Testis (tissue), 3 donors: ENCODE measurements around the gene RAB3GAP2. TPM values are rescaled to one million over a fixed set of nuclear protein-coding genes. Genes with fewer than 3 reads are reported as not detected.
"Not testable (repeated sequence)": the region's sequence is repeated elsewhere in the genome, so short reads cannot be mapped to it uniquely, and the experiment has no call there.

ENCODE experiments used
- DNase-seq: peaks from one replicate; pipeline ENCODE4 v3.0.0-alpha.2; 2019
- H3K27ac ChIP-seq, 2 donors: fragments of 200-600 bp; sonication (generic); one replicate each; pipeline ENCODE4 v1.5.1; 2019
- H3K27me3 ChIP-seq: fragments of 200-600 bp; sonication (generic); one replicate; pipeline ENCODE4 v1.5.1; 2019
- H3K36me3 ChIP-seq: fragments of 200-600 bp; sonication (generic); one replicate; pipeline ENCODE4 v1.5.1; 2017; ENCODE audit warnings: low read depth; ENCODE audit errors: missing control alignments
- H3K4me1 ChIP-seq: fragments of 200-600 bp; sonication (generic); one replicate; pipeline ENCODE4 v1.5.1; 2019
- H3K4me3 ChIP-seq, 2 donors: fragments of 200-600 bp; sonication (generic); one replicate each; pipeline ENCODE4 v1.5.1; 2017 to 2019
- H3K9me3 ChIP-seq: fragments of 200-600 bp; sonication (generic); one replicate; pipeline ENCODE4 v1.5.1; 2017
- POLR2A ChIP-seq: fragments of 450-650 bp; IDR thresholded peaks from one replicate; pipeline ENCODE4 v1.6.1; 2017; ENCODE audit warnings: antibody characterized with exemption, mild to moderate bottlenecking, moderate library complexity
- WGBS, 2 donors: methylation state at CpG; one replicate each; pipeline ENCODE4 v1.1.5; 2018; 5-methylcytosine and 5-hydroxymethylcytosine counted together
- intact Hi-C: fragments of 100-400 bp; cut with DNase I; formaldehyde crosslinking; loops from one replicate; pipeline ENCODE4 v1.15.1; 2023; ENCODE audit warnings: low total_unique reads
- polyA plus RNA-seq: library from polyadenylated mRNA; stranded (reverse); fragments of 350-450 nt; fragmentation: Illumina TruSeq; extraction: RNeasy Lipid Tissue Mini Kit (QIAGEN cat#74804); gene quantifications from one replicate; pipeline ENCODE4 v1.2.3, GENCODE V29; 2014; ENCODE audit warnings: low read depth, low replicate concordance; ENCODE audit not compliant: insufficient read depth
- total RNA-seq, 2 donors: library from RNA; depleted of rRNA; stranded (reverse); fragments of >200 nt; gene quantifications; one replicate each; pipeline ENCODE4 v1.2.3, GENCODE V29; 2016
- TF ChIP-seq, protein P1 (sequence below), 3 experiments: fragments of 450-650 bp in 2 of 3; fragments of 200-600 bp in 1 of 3; sonication (generic) in 1 of 3; IDR thresholded peaks; one replicate each; pipeline ENCODE4 v1.5.1; 2016 to 2019; ENCODE audit warnings: antibody characterized with exemption in 3 of 3, mild to moderate bottlenecking in 2 of 3, moderate library complexity in 1 of 3

The RAB3GAP2 gene
- total and polyA plus RNA-seq, 3 donors from 2014 or later, result 17.9 to 28.7 (median 24.6) TPM

DNA sequence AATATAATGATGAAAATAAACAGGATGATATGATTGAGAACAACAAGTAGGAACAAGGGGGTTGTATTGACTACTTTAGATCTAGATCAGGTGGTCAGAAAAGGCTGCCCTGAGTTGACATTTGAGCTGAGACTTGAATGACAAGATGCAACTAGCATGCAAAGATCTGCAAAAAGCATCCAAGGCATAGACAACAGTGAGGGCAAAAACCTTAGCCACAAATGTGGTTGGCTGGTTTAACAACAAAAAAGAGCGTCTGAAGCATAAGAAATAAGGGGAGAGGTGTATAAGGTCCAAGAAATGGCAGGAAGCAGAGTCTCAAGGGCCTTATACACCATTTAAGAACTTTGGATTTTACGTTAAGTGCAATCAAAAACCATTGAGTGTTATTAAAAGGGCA lies 3.2 kb downstream of the RAB3GAP2 start:
- no peak for DNase-seq
- Histone ChIP-seq H3K36me3 (no peaks in the 10 kb centered on the region), H3K27ac (no peak overlapping the region), H3K27me3 (no peaks in the 10 kb centered on the region), H3K9me3 (no peaks in the 10 kb centered on the region), H3K4me3 (no peak overlapping the region), H3K4me1 (peaks cover 10% of the 10 kb centered on the region)
- TF ChIP-seq, protein P1, sequence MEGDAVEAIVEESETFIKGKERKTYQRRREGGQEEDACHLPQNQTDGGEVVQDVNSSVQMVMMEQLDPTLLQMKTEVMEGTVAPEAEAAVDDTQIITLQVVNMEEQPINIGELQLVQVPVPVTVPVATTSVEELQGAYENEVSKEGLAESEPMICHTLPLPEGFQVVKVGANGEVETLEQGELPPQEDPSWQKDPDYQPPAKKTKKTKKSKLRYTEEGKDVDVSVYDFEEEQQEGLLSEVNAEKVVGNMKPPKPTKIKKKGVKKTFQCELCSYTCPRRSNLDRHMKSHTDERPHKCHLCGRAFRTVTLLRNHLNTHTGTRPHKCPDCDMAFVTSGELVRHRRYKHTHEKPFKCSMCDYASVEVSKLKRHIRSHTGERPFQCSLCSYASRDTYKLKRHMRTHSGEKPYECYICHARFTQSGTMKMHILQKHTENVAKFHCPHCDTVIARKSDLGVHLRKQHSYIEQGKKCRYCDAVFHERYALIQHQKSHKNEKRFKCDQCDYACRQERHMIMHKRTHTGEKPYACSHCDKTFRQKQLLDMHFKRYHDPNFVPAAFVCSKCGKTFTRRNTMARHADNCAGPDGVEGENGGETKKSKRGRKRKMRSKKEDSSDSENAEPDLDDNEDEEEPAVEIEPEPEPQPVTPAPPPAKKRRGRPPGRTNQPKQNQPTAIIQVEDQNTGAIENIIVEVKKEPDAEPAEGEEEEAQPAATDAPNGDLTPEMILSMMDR (IDR thresholded peaks at IDR 0.05), result no peak
- TF ChIP-seq POLR2A, result no peak
- intact Hi-C loops, result no loop called here
- WGBS, 2 donors, result 91 to 92% methylated on average over 2 of the region's 2 CpGs

DNA sequence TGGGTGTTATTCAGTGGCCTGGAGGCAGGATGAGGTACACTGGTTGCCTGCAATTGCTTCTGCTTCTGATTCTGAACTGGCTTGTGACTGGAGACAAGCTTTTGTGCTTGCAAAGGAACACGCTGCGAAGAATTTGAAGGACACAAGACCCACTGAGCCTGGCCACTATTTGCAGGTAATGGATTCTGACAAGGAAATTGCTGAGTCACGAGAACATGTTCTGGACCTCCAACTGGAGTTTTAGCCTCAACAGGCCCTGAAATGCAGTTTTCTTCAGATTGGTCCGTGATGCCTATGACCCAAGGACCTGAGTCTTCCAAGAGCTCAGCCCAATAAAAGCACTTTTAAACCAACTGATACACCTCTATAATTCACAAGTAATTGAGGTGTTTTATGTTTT lies 4.6 kb downstream of the RAB3GAP2 start:
- H3K36me3 ChIP-seq, result no peaks in the 10 kb centered on the region
- H3K9me3 ChIP-seq, result no peaks in the 10 kb centered on the region
- TF ChIP-seq POLR2A, result no peak
- TF ChIP-seq, protein P1 (IDR thresholded peaks at IDR 0.05), result no peak
- 80 to 90% methylated on average over 4 of the region's 4 CpGs for whole genome bisulfite sequencing, 2 donors
- intact Hi-C loops, result no loop called here
- no peak for DNase-seq
- H3K4me3 ChIP-seq, result no peak overlapping the region
- H3K27ac ChIP-seq, result no peak overlapping the region
- peaks cover 7% of the 10 kb centered on the region for H3K4me1 ChIP-seq
- no peaks in the 10 kb centered on the region for H3K27me3 ChIP-seq

DNA sequence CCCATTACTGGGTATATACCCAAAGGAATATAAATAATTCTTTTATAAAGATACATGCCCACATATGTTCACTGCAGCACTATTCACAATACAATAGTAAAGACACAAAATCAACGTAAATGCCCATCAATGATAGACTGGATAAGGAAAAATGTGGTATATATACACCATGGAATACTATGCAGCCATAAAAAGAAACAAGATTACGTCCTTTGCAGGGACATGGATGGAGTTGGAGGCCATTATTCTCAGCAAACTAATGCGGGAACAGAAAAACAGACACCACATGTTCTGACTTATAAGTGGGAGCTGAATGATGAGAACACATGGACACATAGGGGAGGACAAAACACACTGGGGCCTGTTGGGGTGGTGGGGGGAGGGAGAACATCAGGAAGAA lies 12.0 kb downstream of the RAB3GAP2 start:
- intact Hi-C loops, H3K27me3 ChIP-seq: not testable (repeated sequence)
- 91 to 93% methylated on average over 3 of the region's 3 CpGs for WGBS, 2 donors

DNA sequence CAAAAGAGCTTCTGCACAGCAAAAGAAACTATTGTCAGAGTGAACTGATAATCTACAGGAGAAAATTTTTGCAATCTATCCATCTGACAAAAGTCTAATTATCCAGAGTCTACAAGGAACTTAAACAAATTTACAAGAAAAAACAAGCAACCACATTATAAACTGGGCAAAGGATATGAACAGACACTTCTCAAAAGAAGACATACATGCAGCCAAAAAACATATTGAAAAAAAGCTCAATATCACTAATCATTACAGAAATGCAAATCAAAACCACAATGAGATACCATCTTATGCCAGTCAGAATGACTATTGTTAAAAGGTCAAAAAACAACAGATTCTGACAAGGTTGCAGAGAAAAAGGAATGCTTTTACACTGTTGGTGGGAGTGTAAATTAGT lies 12.5 kb downstream of the RAB3GAP2 start:
- H3K27ac ChIP-seq, H3K27me3 ChIP-seq, H3K36me3 ChIP-seq, H3K9me3 ChIP-seq, H3K4me3 ChIP-seq, intact Hi-C loops, H3K4me1 ChIP-seq, DNase-seq: not testable (repeated sequence)

More for the DNA sequence above, 12.0 kb downstream of the RAB3GAP2 start:
- DNase-seq, H3K4me3 ChIP-seq, H3K4me1 ChIP-seq, H3K9me3 ChIP-seq, H3K27ac ChIP-seq, H3K36me3 ChIP-seq: not testable (repeated sequence)

DNA sequence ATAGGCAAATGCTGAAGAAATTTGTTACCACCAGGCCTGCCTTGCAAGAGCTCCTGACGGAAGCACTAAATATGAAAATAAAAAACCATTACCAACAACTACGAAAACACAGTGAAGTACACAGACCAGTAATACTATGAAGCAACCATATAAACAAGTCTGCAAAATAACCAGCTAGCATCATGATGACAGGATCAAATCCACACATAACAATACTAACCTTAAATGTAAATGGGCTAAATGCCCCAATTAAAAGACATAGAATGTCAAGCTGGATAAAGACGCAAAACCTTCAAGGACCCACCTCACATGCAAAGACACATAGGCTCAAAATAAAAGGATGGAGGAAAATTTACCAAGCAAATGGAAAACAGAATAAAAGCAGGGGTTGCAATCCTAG lies 16.1 kb downstream of the RAB3GAP2 start:
- WGBS, 2 donors, result 93 to 95% methylated on average over 3 of the region's 3 CpGs
- intact Hi-C loops, result not testable (repeated sequence)

DNA sequence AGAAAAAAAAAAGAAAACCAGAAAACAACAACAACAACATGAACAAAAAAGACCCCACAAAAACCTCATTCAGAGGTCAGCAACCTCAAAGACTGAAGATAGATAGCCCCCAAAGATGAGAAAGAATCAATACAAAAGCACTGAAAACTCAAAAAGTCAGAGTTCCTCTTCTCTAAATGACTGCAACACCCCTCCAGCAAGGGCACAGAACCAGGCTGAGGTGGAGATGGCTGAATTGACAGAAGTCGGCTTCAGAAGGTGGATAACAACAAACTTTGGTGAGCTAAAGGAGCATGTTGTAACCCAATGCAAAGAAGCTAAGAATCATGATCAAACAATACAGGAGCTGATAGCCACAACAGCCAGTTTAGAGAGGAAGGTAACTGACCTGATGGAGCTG lies 17.0 kb downstream of the RAB3GAP2 start:
- intact Hi-C loops, result no loop called here
- WGBS, 2 donors, result 91 to 96% methylated on average over 1 of the region's 1 CpG

More for the DNA sequence above, 16.1 kb downstream of the RAB3GAP2 start:
- H3K27me3 ChIP-seq, H3K27ac ChIP-seq, DNase-seq, H3K4me3 ChIP-seq, H3K4me1 ChIP-seq, H3K36me3 ChIP-seq, H3K9me3 ChIP-seq: not testable (repeated sequence)

DNA sequence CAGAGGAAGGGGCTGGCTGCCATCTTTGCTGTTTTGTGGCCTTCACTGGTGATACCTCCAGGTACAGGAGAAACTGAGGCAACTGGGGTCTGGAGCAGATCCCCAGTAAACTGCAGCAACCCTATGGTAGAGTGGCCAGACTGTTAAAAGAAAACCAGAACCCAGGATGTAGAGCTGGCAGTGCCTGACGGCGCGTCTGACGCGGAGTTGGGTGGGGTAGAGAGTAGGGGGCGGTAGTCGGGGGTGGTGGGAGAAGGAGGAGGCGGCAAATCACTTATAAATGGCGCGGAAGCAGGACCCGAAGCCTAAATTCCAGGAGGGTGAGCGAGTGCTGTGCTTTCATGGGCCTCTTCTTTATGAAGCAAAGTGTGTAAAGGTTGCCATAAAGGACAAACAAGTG lies 19.0 kb downstream of the RAB3GAP2 start:
- H3K4me1 ChIP-seq, DNase-seq, H3K36me3 ChIP-seq, H3K27ac ChIP-seq, H3K9me3 ChIP-seq, intact Hi-C loops, H3K4me3 ChIP-seq, H3K27me3 ChIP-seq: not testable (repeated sequence)
- 79 to 94% methylated on average over 12 of the region's 12 CpGs for WGBS, 2 donors

More for the DNA sequence above, 17.0 kb downstream of the RAB3GAP2 start:
- no peak for DNase-seq
- Histone ChIP-seq H3K4me1 (no peaks in the 10 kb centered on the region), H3K36me3 (no peaks in the 10 kb centered on the region), H3K9me3 (no peaks in the 10 kb centered on the region), H3K27me3 (no peaks in the 10 kb centered on the region), H3K27ac (no peak overlapping the region), H3K4me3 (no peak overlapping the region)
- TF ChIP-seq POLR2A, result no peak
- TF ChIP-seq, protein P1 (IDR thresholded peaks at IDR 0.05), result no peak
